H1 (cell line): ENCODE measurements around the gene ANKRD17. TPM values are rescaled to one million over a fixed set of nuclear protein-coding genes. Genes with fewer than 3 reads are reported as not detected.

Experiments
- CTCF ChIA-PET: fragments of 300-600 bp; sonication (Branson Sonifier 250); formaldehyde crosslinking; loops from one replicate; lab custom pipeline; 2021; ENCODE audit not compliant: partially characterized antibody; lab: Charles Lee
- POLR2A ChIA-PET: fragments of 300-600 bp; sonication (Branson Sonifier 250); formaldehyde crosslinking; loops from one replicate; lab custom pipeline; 2021; ENCODE audit warnings: inconsistent platforms; ENCODE audit not compliant: partially characterized antibody; lab: Charles Lee
- DNase-seq, 2 experiments: peaks; one replicate each; pipeline versions ENCODE4 v3.0.0 to v3.0.0-alpha.2; 2010 to 2022; ENCODE audit warnings: low spot score in 2 of 2, low read depth in 1 of 2, mixed read lengths in 1 of 2
- FAIRE-seq: peaks from 2 replicates; lab custom pipeline; 2011; peaks lifted over from hg19 to GRCh38; lab: Jason Lieb, UNC
- H2AFZ ChIP-seq: 2 replicates; pipeline ENCODE4 v1.8.1; 2012; ENCODE audit warnings: low read length, inconsistent platforms
- H2AK5ac ChIP-seq: 2 replicates; pipeline ENCODE4 v1.6.1; 2013; ENCODE audit warnings: low read depth, low read length
- H2BK120ac ChIP-seq: replicated peaks from 2 replicates; pipeline ENCODE3; 2013; ENCODE audit warnings: low read depth, low read length, inconsistent platforms
- H2BK12ac ChIP-seq: 2 replicates; pipeline ENCODE4 v1.6.1; 2013; ENCODE audit warnings: low read depth, low read length
- H2BK15ac ChIP-seq: 2 replicates; pipeline ENCODE4 v1.6.1; 2013; ENCODE audit warnings: low read length
- H2BK20ac ChIP-seq: 2 replicates; pipeline ENCODE4 v1.6.1; 2013; ENCODE audit warnings: low read length
- H2BK5ac ChIP-seq: 2 replicates; pipeline ENCODE4 v1.6.1; 2013; ENCODE audit warnings: low read depth, low read length
- H3K14ac ChIP-seq: 2 replicates; pipeline ENCODE4 v1.6.1; 2013; ENCODE audit warnings: inconsistent platforms; ENCODE audit not compliant: insufficient read length
- H3K18ac ChIP-seq: 2 replicates; pipeline ENCODE4 v1.6.1; 2013; ENCODE audit warnings: low read length; ENCODE audit errors: extremely low read depth
- H3K23ac ChIP-seq: 2 replicates; pipeline ENCODE4 v1.6.1; 2013; ENCODE audit warnings: inconsistent platforms; ENCODE audit not compliant: insufficient read length
- H3K23me2 ChIP-seq: 2 replicates; pipeline ENCODE4 v1.6.1; 2013; ENCODE audit warnings: low read depth, low read length
- H3K27ac ChIP-seq: 2 replicates; pipeline ENCODE4 v1.6.1; 2011; ENCODE audit warnings: low read depth, low read length, inconsistent platforms
- H3K27me3 ChIP-seq, 4 experiments: replicated peaks in 1 of 4; 1 replicate in 1 of 4; 2 replicates in 3 of 4; pipeline versions ENCODE4 v1.6.1 to v1.8.1; 2011 to 2013; ENCODE audit warnings: low read length in 3 of 4, mild to moderate bottlenecking in 3 of 4, inconsistent platforms in 2 of 4, mixed read lengths in 2 of 4, moderate library complexity in 1 of 4; ENCODE audit not compliant: control insufficient read depth in 3 of 4, insufficient read depth in 3 of 4; ENCODE audit errors: extremely low read depth in 1 of 4
- H3K36me3 ChIP-seq, 4 experiments: 2 replicates each; pipeline versions ENCODE4 v1.6.1 to v1.8.1; 2011 to 2013; ENCODE audit warnings: mild to moderate bottlenecking in 4 of 4, low read length in 3 of 4, moderate library complexity in 2 of 4, control low read depth in 1 of 4, inconsistent platforms in 1 of 4; ENCODE audit not compliant: insufficient read depth in 4 of 4, control insufficient read depth in 2 of 4
- H3K4ac ChIP-seq: replicated peaks from 2 replicates; pipeline ENCODE3; 2013; ENCODE audit warnings: low read length, low read depth, mixed read lengths, inconsistent platforms; ENCODE audit not compliant: insufficient read length
- H3K4me1 ChIP-seq, 4 experiments: replicated peaks in 1 of 4; 1 replicate in 1 of 4; 2 replicates in 3 of 4; pipeline versions ENCODE4 v1.6.1 to v1.8.1; 2011 to 2013; ENCODE audit warnings: low read length in 3 of 4, inconsistent platforms in 2 of 4, mixed read lengths in 1 of 4; ENCODE audit not compliant: insufficient read depth in 4 of 4, control insufficient read depth in 3 of 4
- H3K4me2 ChIP-seq, 2 experiments: 2 replicates each; pipeline versions ENCODE4 v1.6.1 to v1.8.1; 2011 to 2013; ENCODE audit warnings: low read depth in 2 of 2, low read length in 2 of 2, control low read depth in 1 of 2, inconsistent platforms in 1 of 2, mild to moderate bottlenecking in 1 of 2; ENCODE audit not compliant: insufficient read depth in 1 of 2
- H3K4me3 ChIP-seq, 4 experiments: fragments of 200-600, 300-600 bp in 1 of 4; sonication (generic), shearing (Covaris generic), sonication (Bioruptor Twin) in 1 of 4; 2 replicates each; pipeline versions ENCODE4 v1.5.1 to v1.8.1; 2011 to 2016; ENCODE audit warnings: low read length in 4 of 4, low read depth in 3 of 4, control low read depth in 2 of 4, inconsistent platforms in 2 of 4, mild to moderate bottlenecking in 2 of 4, mixed read lengths in 1 of 4, moderate library complexity in 1 of 4; ENCODE audit not compliant: insufficient read depth in 2 of 4; ENCODE audit errors: extremely low read depth in 1 of 4
- H3K56ac ChIP-seq: replicated peaks from 2 replicates; pipeline ENCODE3; 2013; ENCODE audit warnings: low read depth, mild to moderate bottlenecking, mixed read lengths, low read length, inconsistent platforms; ENCODE audit not compliant: insufficient read length
- H3K79me1 ChIP-seq: 2 replicates; pipeline ENCODE4 v1.6.1; 2013; ENCODE audit warnings: low read depth, low read length, control low read depth
- H3K79me2 ChIP-seq, 2 experiments: 2 replicates each; pipeline versions ENCODE4 v1.6.1 to v1.8.1; 2012 to 2013; ENCODE audit warnings: low read length in 2 of 2, mild to moderate bottlenecking in 2 of 2, inconsistent platforms in 1 of 2; ENCODE audit not compliant: insufficient read depth in 2 of 2, control insufficient read depth in 1 of 2
- H3K9ac ChIP-seq, 4 experiments: replicated peaks in 1 of 4; 1 replicate in 1 of 4; 2 replicates in 3 of 4; pipeline versions ENCODE4 v1.6.1 to v1.8.1; 2011 to 2013; ENCODE audit warnings: low read depth in 3 of 4, low read length in 3 of 4, control low read depth in 2 of 4, mild to moderate bottlenecking in 2 of 4, moderate library complexity in 2 of 4, inconsistent platforms in 1 of 4; ENCODE audit errors: extremely low read depth in 1 of 4
- H3K9me3 ChIP-seq, 2 experiments: 2 replicates each; pipeline versions ENCODE4 v1.6.1 to v1.8.1; 2012 to 2013; ENCODE audit warnings: mild to moderate bottlenecking in 2 of 2, moderate library complexity in 2 of 2, control low read depth in 1 of 2, inconsistent platforms in 1 of 2, low read depth in 1 of 2, low read length in 1 of 2, mixed read lengths in 1 of 2; ENCODE audit not compliant: insufficient read depth in 2 of 2
- H4K20me1 ChIP-seq, 2 experiments: replicated peaks in 1 of 2; 2 replicates each; pipeline versions ENCODE3 to v1.8.1; 2011 to 2013; ENCODE audit warnings: inconsistent platforms in 2 of 2, low read length in 2 of 2, mild to moderate bottlenecking in 1 of 2; ENCODE audit not compliant: insufficient read depth in 2 of 2, control insufficient read depth in 1 of 2
- H4K5ac ChIP-seq: 2 replicates; pipeline ENCODE4 v1.6.1; 2013; ENCODE audit warnings: low read length, low read depth, mixed read lengths, inconsistent platforms; ENCODE audit not compliant: insufficient read length
- H4K8ac ChIP-seq: 2 replicates; pipeline ENCODE4 v1.8.0; 2013; ENCODE audit warnings: mild to moderate bottlenecking, moderate library complexity, low read length, inconsistent platforms; ENCODE audit not compliant: insufficient read depth; ENCODE audit errors: extremely low read depth
- H4K91ac ChIP-seq: replicated peaks from 2 replicates; pipeline ENCODE3; 2013; ENCODE audit warnings: low read length, mixed read lengths, inconsistent platforms; ENCODE audit not compliant: insufficient read length
- BCL11A ChIP-seq, 2 experiments: IDR thresholded peaks; one replicate each; pipeline ENCODE4 v1.6.1; 2011; ENCODE audit warnings: low read depth in 2 of 2, low read length in 2 of 2, mild to moderate bottlenecking in 2 of 2
- BRCA1 ChIP-seq: IDR thresholded peaks from 2 replicates; pipeline ENCODE4 v1.6.1; 2012; ENCODE audit warnings: low read depth, low read length, improper control_type of control experiment
- CHD1 ChIP-seq: IDR thresholded peaks from 2 replicates; pipeline ENCODE4 v1.6.1; 2012; ENCODE audit warnings: low read depth, low read length, improper control_type of control experiment
- HDAC2 ChIP-seq, 2 experiments: fragments of 300-600 bp in 1 of 2; sonication (generic) in 1 of 2; IDR thresholded peaks; 2 replicates each; pipeline ENCODE4 v1.6.1; 2011 to 2012; ENCODE audit warnings: low read depth in 2 of 2, low read length in 2 of 2, mild to moderate bottlenecking in 2 of 2, moderate library complexity in 2 of 2, borderline replicate concordance in 1 of 2, inconsistent platforms in 1 of 2
- KDM1A ChIP-seq: fragments of 200-600, 300-600 bp; sonication (generic); IDR thresholded peaks from 2 replicates; pipeline ENCODE4 v1.7.1; 2016; ENCODE audit warnings: mild to moderate bottlenecking, low read length, borderline replicate concordance
- KDM4A ChIP-seq: IDR thresholded peaks from one replicate; pipeline ENCODE4 v1.7.1; 2012; ENCODE audit warnings: low read depth, mild to moderate bottlenecking, moderate library complexity, low read length, inconsistent platforms; ENCODE audit not compliant: severe bottlenecking
- MAX ChIP-seq: IDR thresholded peaks from 2 replicates; pipeline ENCODE4 v1.6.1; 2012; ENCODE audit warnings: inconsistent platforms
- POLR2A ChIP-seq, 2 experiments: IDR thresholded peaks; 1 replicate in 1 of 2; 2 replicates in 1 of 2; pipeline ENCODE4 v1.6.1; 2011; ENCODE audit warnings: low read depth in 2 of 2, low read length in 2 of 2, mild to moderate bottlenecking in 2 of 2; ENCODE audit errors: control extremely low read depth in 1 of 2
- RNF2 ChIP-seq: fragments of 200-900, 300-1000 bp; sonication (generic); IDR thresholded peaks from 2 replicates; pipeline ENCODE4 v1.7.1; 2016; ENCODE audit warnings: borderline replicate concordance, low read depth, mild to moderate bottlenecking, antibody characterized with exemption, low read length; ENCODE audit not compliant: poor library complexity, severe bottlenecking; ENCODE audit errors: missing control alignments
- RXRA ChIP-seq: IDR thresholded peaks from 2 replicates; pipeline ENCODE4 v1.6.1; 2011; ENCODE audit warnings: low read depth, mild to moderate bottlenecking, low read length, moderate library complexity; ENCODE audit not compliant: insufficient read depth
- SAP30 ChIP-seq: fragments of 300-600 bp; sonication (generic); IDR thresholded peaks from 2 replicates; pipeline ENCODE4 v1.7.1; 2012; ENCODE audit warnings: low read length, moderate library complexity, mild to moderate bottlenecking, inconsistent platforms; ENCODE audit not compliant: insufficient read depth, insufficient replicate concordance
- SRF ChIP-seq: IDR thresholded peaks from 2 replicates; pipeline ENCODE4 v1.6.1; 2011; ENCODE audit warnings: mild to moderate bottlenecking, low read depth, low read length, moderate library complexity
- WGBS, 2 experiments: shearing (Covaris generic) in 1 of 2; methylation state at CpG; one replicate each; pipeline versions ENCODE4 v1.1.6 to v1.1.7; 2013 to 2015; ENCODE audit warnings: low lambda C conversion rate in 2 of 2, mixed read lengths in 2 of 2, inconsistent platforms in 1 of 2, low coverage in 1 of 2, missing lambda C conversion rate in 1 of 2; ENCODE audit not compliant: insufficient replicate concordance in 2 of 2, insufficient coverage in 1 of 2, insufficient read length in 1 of 2; ENCODE audit errors: extremely low coverage in 1 of 2, missing lambda C conversion rate in 1 of 2; 5-methylcytosine and 5-hydroxymethylcytosine counted together
- polyA plus RNA-seq, 7 experiments: library from polyadenylated mRNA; depleted of rRNA in 3 of 7; stranded (reverse) in 5 of 7; unstranded in 2 of 7; fragments of >200 nt in 5 of 7; fragments of 200-250 nt in 2 of 7; gene quantifications; 1 replicate in 5 of 7; 2 replicates in 1 of 7; 4 replicates in 1 of 7; pipeline versions ENCODE4 v1.2.1 to v1.2.3, GENCODE V29; 2011 to 2013; ENCODE audit warnings: missing spikeins in 2 of 7, mixed read lengths in 2 of 7
- total RNA-seq: library from RNA; stranded (reverse); fragmentation: NEBNext Ultra II Directional; extraction: Animal tissue kit (Norgen Biotek cat#: 25700); gene quantifications from 2 replicates; pipeline ENCODE4 v1.2.1, GENCODE V29; 2021

Gene ANKRD17
- total and polyA plus RNA-seq, 2 of the 8 experiments (the other 6 are each of a cell fraction or from before 2014, with no cell fraction given), result 42.4 to 93.7 TPM

GRCh38 chr4:73234712-73235111, 23.9 kb downstream of the ANKRD17 start:
- Histone ChIP-seq H3K14ac (no peak overlapping the region), H3K9me3 (no peaks in the 10 kb centered on the region), H3K23ac (no peak overlapping the region), H3K79me1 (0 out of 2 replicates have a peak, but pooled peaks cover 2% of the 10 kb centered on the region), H4K91ac (no peak overlapping the region), H3K23me2 (no peaks in the 10 kb centered on the region), H2BK15ac (no peak overlapping the region), H3K4me3 (no peak overlapping the region), H3K9ac (no peak overlapping the region), H3K56ac (no peak overlapping the region), H3K27ac (no peak overlapping the region), H3K36me3 (peaks cover 2 to 20% (median 7%) of the 10 kb centered on the region in 4 experiments; a peak in 4 of 8 replicates), H3K4me1 (peaks cover 0 to 4% (median 0%) of the 10 kb centered on the region in 4 experiments; a peak in 1 of 7 replicates), H3K4me2 (no peak overlapping the region), H2BK120ac (no peak overlapping the region), H2BK5ac (no peak overlapping the region), H4K5ac (no peak overlapping the region), H2BK20ac (no peak overlapping the region), H3K18ac (no peak overlapping the region), H2AFZ (no peak overlapping the region), H2AK5ac (no peak overlapping the region), H3K4ac (no peak overlapping the region), H4K20me1 (peaks cover 0 to 12% of the 10 kb centered on the region in 2 experiments), H3K79me2 (peaks cover 0 to 96% of the 10 kb centered on the region in 2 experiments; a peak in 3 of 4 replicates), H4K8ac (no peak overlapping the region), H2BK12ac (no peak overlapping the region), H3K27me3 (no peaks in the 10 kb centered on the region)
- ChIA-PET POLR2A (no interaction called here), CTCF (interaction anchor here (1.7 kb wide), 1 partner anchor 10 kb away, joined by 6 read pairs; no protein-coding TSS in a partner anchor)
- FAIRE-seq (no peak), DNase-seq (no peak)
- 73% methylated on average over 1 of the region's 1 CpG; no CpG with 5 or more reads in 1 of the 2 experiments for WGBS, 2 experiments
- TF ChIP-seq CHD1 (no peak), KDM4A (no peak), KDM1A (no peak), SRF (no peak), MAX (no peak), RXRA (no peak), SAP30 (no peak), HDAC2 (IDR thresholded peaks at IDR 0.05; ENCODE audit: borderline replicate concordance in 1 of 2, low read depth in 2 of 2, low read length in 2 of 2) (no peak), POLR2A (IDR thresholded peaks at IDR 0.05; ENCODE audit: control extremely low read depth in 1 of 2, low read depth in 2 of 2, low read length in 2 of 2) (no peak), BCL11A (IDR thresholded peaks at IDR 0.05; ENCODE audit: low read depth in 2 of 2, low read length in 2 of 2) (no peak), BRCA1 (no peak), RNF2 (no peak)
